ENCODE data around the gene TXNDC16. TPM values are rescaled to one million over a fixed set of nuclear protein-coding genes. Genes with fewer than 3 reads are reported as not detected.

TXNDC16 gene
- total and polyA plus RNA-seq, 2 donors from 2014 or later, result 2.6 to 7.3 TPM

DNA sequence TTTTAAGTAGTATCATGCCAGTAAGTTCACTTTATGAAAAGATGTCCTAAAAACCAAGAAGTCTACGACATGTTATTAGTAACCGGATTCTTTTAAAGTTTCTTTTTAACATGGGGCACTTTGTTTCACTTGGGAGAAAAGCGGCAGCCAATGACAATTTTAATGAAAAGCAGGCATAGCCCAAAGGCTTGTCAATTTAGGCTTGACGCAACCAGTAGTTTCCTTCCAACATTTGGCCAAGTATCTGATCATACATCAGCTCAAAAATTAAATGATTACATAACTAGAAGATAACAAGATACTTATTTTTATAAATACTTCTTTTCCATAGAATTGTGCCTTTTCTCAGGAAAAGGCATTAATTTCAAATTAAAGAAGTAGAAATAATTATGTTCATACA, 112.8 kb downstream of the TXNDC16 start:
- Histone ChIP-seq H3K27me3 (ENCODE audit: control insufficient read depth, insufficient read depth, low read length) (no peaks in the 10 kb centered on the region), H3K4me3 (ENCODE audit: low read length in 3 of 3) (no peak overlapping the region), H3K9ac (ENCODE audit: low read length in 3 of 3) (no peak overlapping the region), H3K27ac (ENCODE audit: low read depth in 2 of 2, low read length in 2 of 2) (no peak overlapping the region), H3K4me1 (ENCODE audit: control insufficient read depth in 2 of 3, insufficient read depth in 2 of 3, low read depth in 1 of 3, low read length in 3 of 3) (no peaks in the 10 kb centered on the region), H3K9me3 (ENCODE audit: control insufficient read depth in 2 of 3, insufficient read depth in 1 of 3, low read length in 3 of 3) (no peaks in the 10 kb centered on the region), H3K36me3 (ENCODE audit: control insufficient read depth in 2 of 3, insufficient read depth in 3 of 3, low read length in 3 of 3) (no peaks in the 10 kb centered on the region)
- intact Hi-C loops (cut with DNase I), result no loop called here
- DNase-seq (no peak), FAIRE-seq (no peak)
- TF ChIP-seq, protein P1, sequence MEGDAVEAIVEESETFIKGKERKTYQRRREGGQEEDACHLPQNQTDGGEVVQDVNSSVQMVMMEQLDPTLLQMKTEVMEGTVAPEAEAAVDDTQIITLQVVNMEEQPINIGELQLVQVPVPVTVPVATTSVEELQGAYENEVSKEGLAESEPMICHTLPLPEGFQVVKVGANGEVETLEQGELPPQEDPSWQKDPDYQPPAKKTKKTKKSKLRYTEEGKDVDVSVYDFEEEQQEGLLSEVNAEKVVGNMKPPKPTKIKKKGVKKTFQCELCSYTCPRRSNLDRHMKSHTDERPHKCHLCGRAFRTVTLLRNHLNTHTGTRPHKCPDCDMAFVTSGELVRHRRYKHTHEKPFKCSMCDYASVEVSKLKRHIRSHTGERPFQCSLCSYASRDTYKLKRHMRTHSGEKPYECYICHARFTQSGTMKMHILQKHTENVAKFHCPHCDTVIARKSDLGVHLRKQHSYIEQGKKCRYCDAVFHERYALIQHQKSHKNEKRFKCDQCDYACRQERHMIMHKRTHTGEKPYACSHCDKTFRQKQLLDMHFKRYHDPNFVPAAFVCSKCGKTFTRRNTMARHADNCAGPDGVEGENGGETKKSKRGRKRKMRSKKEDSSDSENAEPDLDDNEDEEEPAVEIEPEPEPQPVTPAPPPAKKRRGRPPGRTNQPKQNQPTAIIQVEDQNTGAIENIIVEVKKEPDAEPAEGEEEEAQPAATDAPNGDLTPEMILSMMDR (IDR thresholded peaks at IDR 0.05; ENCODE audit: borderline replicate concordance, extremely low read depth, insufficient read depth), result no peak

DNA sequence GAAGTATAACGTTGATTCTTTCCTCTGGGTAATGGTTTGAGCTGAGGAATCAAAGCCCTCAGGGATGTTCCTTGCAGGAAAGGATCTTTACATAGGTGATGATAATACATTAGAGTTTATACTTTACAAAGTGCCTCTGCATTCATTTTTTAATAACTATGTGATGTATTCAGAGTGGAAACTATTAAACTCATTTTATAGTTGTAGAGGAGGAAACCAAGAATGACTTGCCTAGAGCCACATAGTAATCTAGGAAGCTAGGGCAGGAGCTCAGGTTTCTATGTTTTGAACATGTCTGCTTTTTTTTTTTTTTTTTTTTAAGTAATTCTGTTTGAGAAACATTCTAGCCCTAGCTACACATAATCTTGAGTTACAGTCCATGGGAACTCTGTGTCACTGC, 117.3 kb downstream of the TXNDC16 start:
- Histone ChIP-seq H3K36me3 (ENCODE audit: control insufficient read depth in 2 of 3, insufficient read depth in 3 of 3, low read length in 3 of 3) (no peaks in the 10 kb centered on the region), H3K4me3 (ENCODE audit: low read length in 3 of 3) (no peak overlapping the region), H3K9ac (ENCODE audit: low read length in 3 of 3) (no peak overlapping the region), H3K27me3 (ENCODE audit: control insufficient read depth, insufficient read depth, low read length) (no peaks in the 10 kb centered on the region), H3K4me1 (ENCODE audit: control insufficient read depth in 2 of 3, insufficient read depth in 2 of 3, low read depth in 1 of 3, low read length in 3 of 3) (no peaks in the 10 kb centered on the region), H3K27ac (ENCODE audit: low read depth in 2 of 2, low read length in 2 of 2) (no peak overlapping the region), H3K9me3 (ENCODE audit: control insufficient read depth in 2 of 3, insufficient read depth in 1 of 3, low read length in 3 of 3) (no peaks in the 10 kb centered on the region)
- intact Hi-C loops (cut with DNase I), result no loop called here
- DNase-seq, result no peak
- no peak for FAIRE-seq
- TF ChIP-seq, protein P1 (IDR thresholded peaks at IDR 0.05; ENCODE audit: borderline replicate concordance, extremely low read depth, insufficient read depth), result no peak

DNA sequence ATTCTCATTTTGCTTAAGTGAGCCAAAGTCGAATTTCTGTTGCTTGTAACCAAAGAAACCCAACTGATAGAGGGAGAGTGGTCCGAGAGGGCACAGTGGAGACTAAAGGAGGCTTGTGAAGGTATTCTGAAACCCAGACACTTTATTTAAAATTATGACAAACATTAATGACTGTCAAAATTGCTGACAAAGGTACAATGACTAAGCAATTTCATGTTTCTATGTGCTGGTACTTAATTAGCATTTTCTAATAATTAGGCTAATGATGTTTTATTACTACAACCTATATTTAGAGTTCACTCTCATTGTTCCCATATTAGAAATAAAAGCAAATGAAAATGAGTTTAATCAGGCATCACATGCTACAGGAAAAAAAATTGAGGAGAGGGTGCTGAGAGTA, 121.8 kb downstream of the TXNDC16 start:
- no peak for FAIRE-seq
- no peak for DNase-seq
- TF ChIP-seq, protein P1 (IDR thresholded peaks at IDR 0.05; ENCODE audit: borderline replicate concordance, extremely low read depth, insufficient read depth), result no peak

DNA sequence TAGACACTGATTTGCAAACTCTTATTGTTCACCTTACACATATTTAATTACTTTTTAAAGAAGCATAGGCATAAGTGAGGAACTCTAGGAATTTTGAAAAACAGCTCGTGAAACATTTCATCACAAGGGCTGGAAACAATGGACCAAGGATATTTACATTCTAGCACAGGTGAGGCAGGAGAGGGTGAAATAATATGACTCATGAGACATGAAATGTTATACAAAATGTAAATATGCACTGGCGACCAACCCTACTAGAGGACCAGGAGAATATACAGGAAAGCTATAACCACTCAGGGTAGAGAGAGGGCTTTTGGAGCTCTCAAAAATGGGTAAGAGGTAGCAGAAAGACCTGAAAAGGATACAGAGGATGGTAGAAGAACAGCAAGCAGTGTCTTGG, 122.9 kb downstream of the TXNDC16 start:
- DNase-seq (no peak), FAIRE-seq (no peak)
- H3K4me1 ChIP-seq (ENCODE audit: control insufficient read depth in 2 of 3, insufficient read depth in 2 of 3, low read depth in 1 of 3, low read length in 3 of 3), result no peaks in the 10 kb centered on the region
- H3K27ac ChIP-seq (ENCODE audit: low read depth in 2 of 2, low read length in 2 of 2), result no peak overlapping the region
- H3K9me3 ChIP-seq (ENCODE audit: control insufficient read depth in 2 of 3, insufficient read depth in 1 of 3, low read length in 3 of 3), result no peaks in the 10 kb centered on the region
- H3K9ac ChIP-seq (ENCODE audit: low read length in 3 of 3), result no peak overlapping the region
- TF ChIP-seq, protein P1 (IDR thresholded peaks at IDR 0.05; ENCODE audit: borderline replicate concordance, extremely low read depth, insufficient read depth), result no peak
- H3K27me3 ChIP-seq (ENCODE audit: control insufficient read depth, insufficient read depth, low read length), result no peaks in the 10 kb centered on the region
- intact Hi-C loops (cut with DNase I), result no loop called here
- H3K4me3 ChIP-seq (ENCODE audit: low read length in 3 of 3), result no peak overlapping the region
- H3K36me3 ChIP-seq (ENCODE audit: control insufficient read depth in 2 of 3, insufficient read depth in 3 of 3, low read length in 3 of 3), result no peaks in the 10 kb centered on the region

More for the DNA sequence above, 121.8 kb downstream of the TXNDC16 start:
- Histone ChIP-seq H3K27me3 (ENCODE audit: control insufficient read depth, insufficient read depth, low read length) (no peaks in the 10 kb centered on the region), H3K36me3 (ENCODE audit: control insufficient read depth in 2 of 3, insufficient read depth in 3 of 3, low read length in 3 of 3) (no peaks in the 10 kb centered on the region), H3K27ac (ENCODE audit: low read depth in 2 of 2, low read length in 2 of 2) (no peak overlapping the region), H3K4me1 (ENCODE audit: control insufficient read depth in 2 of 3, insufficient read depth in 2 of 3, low read depth in 1 of 3, low read length in 3 of 3) (no peaks in the 10 kb centered on the region), H3K4me3 (ENCODE audit: low read length in 3 of 3) (no peak overlapping the region), H3K9me3 (ENCODE audit: control insufficient read depth in 2 of 3, insufficient read depth in 1 of 3, low read length in 3 of 3) (no peaks in the 10 kb centered on the region), H3K9ac (ENCODE audit: low read length in 3 of 3) (no peak overlapping the region)
- intact Hi-C loops (cut with DNase I), result no loop called here
